KOPT-K1 (cell line): ENCODE measurements around the gene CACNA1C.
"Not testable (repeated sequence)": the region's sequence is repeated elsewhere in the genome, so short reads cannot be mapped to it uniquely, and the experiment has no call there.

Experiments
- H3K27ac ChIP-seq: fragments of 200-600 bp; sonication (generic); 2 replicates; pipeline ENCODE4 v1.5.1; 2016; ENCODE audit warnings: antibody characterized with exemption, mild to moderate bottlenecking, low read depth, low read length; ENCODE audit not compliant: poor library complexity, severe bottlenecking
- H3K36me3 ChIP-seq: fragments of 200-600 bp; sonication (generic); 2 replicates; pipeline ENCODE4 v1.5.1; 2017; ENCODE audit warnings: antibody characterized with exemption, mild to moderate bottlenecking, low read length, moderate library complexity; ENCODE audit not compliant: insufficient read depth
- H3K9me3 ChIP-seq: fragments of 200-600 bp; sonication (generic); 2 replicates; pipeline ENCODE4 v1.5.1; 2017; ENCODE audit warnings: antibody characterized with exemption, low read length, mild to moderate bottlenecking; ENCODE audit not compliant: insufficient read depth, poor library complexity, severe bottlenecking

Gene CACNA1C

DNA sequence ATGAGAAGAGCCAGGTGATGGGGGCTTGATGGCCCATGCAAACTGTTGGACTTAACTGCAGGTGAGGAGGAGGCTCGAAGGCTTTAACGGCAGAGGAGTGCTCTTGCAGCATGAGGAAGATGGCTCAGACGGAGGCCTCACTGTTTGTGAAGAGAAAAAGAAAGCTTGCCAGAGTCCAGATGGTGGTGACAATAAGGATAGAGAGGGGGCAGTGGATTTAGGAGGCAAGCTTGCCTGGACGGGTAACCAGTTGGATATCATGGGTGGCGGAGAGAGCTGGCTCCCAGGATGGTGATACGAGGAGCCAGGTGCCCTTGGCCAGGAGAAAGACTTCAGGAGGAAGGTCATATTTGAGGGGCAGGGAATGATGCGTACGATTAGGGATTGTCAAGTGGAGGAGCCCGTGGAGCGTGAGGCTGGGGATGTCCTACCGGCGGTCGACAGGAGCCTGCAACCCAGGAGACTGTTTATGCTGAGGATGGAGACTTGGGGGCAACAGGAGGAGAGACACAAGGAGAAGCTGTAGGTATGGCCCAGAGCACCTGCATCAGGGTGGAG, 71.8 kb downstream of the CACNA1C start:
- Histone ChIP-seq H3K36me3 (no peaks in the 10 kb centered on the region), H3K9me3 (no peaks in the 10 kb centered on the region), H3K27ac (no peak overlapping the region)

DNA sequence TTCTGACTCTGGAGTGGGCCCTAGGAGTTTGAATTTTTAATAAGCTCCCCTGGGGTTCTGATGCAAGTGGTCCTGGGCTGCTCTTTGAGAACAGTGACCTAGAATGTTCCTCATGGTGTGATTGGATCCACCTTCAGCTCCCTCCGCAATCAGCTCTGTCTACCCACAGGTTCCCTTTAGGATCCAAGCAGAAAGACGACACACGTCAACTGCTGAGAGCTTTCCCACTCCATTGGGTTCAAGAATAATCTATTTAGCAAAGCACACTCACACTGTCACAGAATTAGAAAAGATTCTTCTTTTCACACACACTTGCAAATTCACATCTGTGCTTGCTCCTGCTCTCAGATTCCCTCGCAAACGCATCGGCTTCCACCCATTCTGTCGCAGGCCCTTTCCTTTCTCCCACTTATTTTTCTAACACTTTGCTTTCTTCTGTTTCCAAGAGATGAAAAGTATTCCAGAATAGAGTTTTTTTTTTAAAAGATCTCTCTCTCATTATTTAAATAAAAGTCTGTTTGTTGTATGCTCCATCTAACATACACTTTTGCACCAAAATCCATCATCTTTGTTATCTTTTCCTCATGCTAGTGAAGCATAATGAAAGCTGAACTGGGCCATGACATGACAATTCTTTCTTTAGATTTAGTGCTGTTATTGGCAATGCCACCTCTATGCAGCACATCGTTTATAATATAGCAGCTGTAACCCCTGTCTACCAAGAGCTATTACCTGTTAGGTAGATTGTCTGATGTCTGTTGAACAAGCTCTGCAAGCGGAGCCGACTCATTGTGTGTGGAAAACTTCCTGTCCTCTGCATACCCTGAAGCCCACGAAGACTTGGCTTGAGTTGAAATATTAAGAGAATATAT, 73.1 kb downstream of the CACNA1C start:
- H3K27ac ChIP-seq = no peak overlapping the region
- H3K36me3 ChIP-seq = no peaks in the 10 kb centered on the region
- no peaks in the 10 kb centered on the region for H3K9me3 ChIP-seq

DNA sequence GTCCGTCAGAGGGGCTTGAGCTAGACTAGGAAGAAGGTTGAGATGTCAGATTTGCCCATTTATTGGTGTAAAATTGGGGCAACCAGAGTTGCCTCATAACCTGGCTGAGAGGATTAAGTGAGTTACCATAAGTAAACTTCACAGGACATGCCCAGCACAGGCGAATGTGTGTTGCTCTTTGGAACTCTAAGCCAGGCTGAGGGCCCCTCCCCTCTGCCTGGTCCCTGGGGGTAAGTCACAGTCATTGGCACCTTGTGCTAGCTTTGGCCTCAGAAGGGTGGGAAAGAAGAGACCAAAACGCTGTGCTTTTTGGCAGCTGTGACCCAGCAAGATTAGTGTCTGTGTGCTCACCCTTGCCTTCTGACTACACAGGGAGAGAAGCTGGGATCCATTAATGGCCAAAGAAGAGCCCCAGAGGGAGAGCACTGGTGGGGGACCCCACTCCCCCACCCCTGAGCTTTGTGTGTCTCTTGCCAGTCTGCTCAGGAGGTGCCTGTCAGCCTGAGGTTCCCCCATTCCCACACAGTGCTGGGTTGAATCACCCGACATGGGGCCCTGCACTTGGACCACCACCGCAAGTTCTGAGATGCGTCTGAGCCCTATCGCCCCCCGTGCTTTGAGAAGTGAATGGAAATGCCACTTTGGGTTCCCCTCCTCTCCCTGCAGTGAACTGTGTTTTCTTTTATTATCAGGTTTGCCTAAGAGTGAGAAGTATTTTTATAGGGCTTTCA, 74.1 kb downstream of the CACNA1C start:
- no peaks in the 10 kb centered on the region for H3K36me3 ChIP-seq
- no peak overlapping the region for H3K27ac ChIP-seq
- H3K9me3 ChIP-seq = no peaks in the 10 kb centered on the region

GRCh38 chr12:2129076-2129475, 76.3 kb downstream of the CACNA1C start:
- H3K9me3 ChIP-seq = no peaks in the 10 kb centered on the region
- no peaks in the 10 kb centered on the region for H3K36me3 ChIP-seq
- H3K27ac ChIP-seq = no peak overlapping the region

DNA sequence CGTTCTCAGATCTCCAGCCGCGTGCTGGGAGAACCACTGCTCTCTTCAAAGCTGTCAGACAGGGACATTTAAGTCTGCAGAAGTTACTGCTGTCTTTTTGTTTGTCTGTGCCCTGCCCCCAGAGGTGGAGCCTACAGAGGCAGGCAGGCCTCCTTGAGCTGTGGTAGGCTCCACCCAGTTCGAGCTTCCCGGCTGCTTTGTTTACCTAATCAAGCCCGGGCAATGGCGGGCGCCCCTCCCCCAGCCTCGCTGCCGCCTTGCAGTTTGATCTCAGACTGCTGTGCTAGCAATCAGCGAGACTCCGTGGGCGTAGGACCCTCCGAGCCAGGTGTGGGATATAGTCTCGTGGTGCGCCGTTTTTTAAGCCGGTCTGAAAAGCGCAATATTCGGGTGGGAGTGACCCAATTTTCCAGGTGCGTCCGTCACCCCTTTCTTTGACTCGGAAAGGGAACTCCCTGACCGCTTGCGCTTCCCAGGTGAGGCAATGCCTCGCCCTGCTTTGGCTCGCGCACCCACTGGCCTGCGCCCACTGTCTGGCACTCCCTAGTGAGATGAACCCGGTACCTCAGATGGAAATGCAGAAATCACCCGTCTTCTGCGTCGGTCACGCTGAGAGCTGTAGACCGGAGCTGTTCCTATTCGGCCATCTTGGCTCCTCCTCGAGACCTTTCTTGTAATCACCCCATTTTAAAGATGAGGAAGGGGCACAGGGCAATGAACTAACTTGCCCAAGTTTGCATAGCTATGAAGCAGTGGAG, 83.1 kb downstream of the CACNA1C start:
- not testable (repeated sequence) for H3K9me3 ChIP-seq, H3K27ac ChIP-seq

DNA sequence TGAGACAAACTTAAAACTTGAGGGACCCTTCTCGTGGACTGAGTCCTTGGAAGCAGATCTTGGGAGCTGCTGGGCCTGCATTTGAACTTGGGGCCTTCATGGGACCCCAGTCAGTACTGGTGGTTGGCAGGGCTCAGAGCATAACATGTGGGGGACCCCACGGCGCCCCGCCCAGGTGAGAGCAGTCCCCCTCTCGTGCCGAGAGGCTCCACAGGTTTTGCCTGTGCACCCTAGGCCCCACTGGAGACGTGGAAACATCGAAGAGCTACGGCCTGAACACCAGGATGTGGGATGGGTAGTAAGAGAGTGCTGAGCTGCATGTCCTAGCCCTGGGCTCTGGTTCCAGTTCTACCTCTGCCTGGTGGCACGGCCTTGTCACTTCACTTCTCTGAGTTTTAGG, 84.1 kb downstream of the CACNA1C start:
- H3K27ac ChIP-seq = no peak overlapping the region
- no peaks in the 10 kb centered on the region for H3K9me3 ChIP-seq
- no peaks in the 10 kb centered on the region for H3K36me3 ChIP-seq

More for the DNA sequence above, 83.1 kb downstream of the CACNA1C start:
- not testable (repeated sequence) for H3K36me3 ChIP-seq

DNA sequence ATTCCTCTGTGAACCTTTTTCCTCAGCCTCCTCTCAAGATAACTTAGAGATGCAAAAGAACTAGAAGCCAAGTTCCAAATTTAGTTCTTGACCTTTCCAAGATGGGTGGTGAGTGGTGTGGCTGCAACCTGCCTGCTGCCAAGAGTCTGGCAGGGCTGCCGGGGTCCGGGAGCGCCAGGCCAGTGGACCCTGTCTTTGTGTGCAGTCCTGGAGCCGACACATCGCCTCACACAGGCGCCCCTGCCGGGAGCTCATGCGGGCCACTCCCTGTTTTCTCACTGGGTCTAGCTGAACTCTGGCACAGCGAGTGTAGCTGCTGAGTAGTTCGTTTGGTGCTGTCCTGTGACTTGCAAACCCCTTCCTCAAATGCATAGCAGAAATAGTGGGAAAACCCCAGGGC, 84.9 kb downstream of the CACNA1C start:
- Histone ChIP-seq H3K9me3 (no peaks in the 10 kb centered on the region), H3K27ac (no peak overlapping the region), H3K36me3 (no peaks in the 10 kb centered on the region)

DNA sequence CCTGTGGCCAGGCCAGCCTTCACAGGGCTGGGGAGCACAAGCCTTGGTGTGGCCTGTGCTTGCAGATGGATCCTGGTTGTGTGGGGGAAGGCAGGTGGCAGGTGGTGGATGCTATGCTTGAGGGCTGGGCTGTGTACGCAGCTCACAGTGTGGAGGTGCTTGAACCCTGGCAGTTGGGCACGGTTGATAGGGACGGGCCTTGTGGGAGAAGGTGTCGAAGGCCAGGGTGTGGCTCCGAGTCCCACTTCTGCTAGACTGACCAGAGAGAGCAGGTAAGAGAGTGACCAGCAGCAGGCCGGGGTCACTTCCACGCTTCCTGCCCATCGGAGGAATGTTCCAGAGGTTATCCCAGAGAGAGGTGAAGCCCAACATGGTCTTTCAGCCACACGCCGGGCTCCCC, 85.5 kb downstream of the CACNA1C start:
- Histone ChIP-seq H3K27ac (no peak overlapping the region), H3K36me3 (no peaks in the 10 kb centered on the region), H3K9me3 (no peaks in the 10 kb centered on the region)

DNA sequence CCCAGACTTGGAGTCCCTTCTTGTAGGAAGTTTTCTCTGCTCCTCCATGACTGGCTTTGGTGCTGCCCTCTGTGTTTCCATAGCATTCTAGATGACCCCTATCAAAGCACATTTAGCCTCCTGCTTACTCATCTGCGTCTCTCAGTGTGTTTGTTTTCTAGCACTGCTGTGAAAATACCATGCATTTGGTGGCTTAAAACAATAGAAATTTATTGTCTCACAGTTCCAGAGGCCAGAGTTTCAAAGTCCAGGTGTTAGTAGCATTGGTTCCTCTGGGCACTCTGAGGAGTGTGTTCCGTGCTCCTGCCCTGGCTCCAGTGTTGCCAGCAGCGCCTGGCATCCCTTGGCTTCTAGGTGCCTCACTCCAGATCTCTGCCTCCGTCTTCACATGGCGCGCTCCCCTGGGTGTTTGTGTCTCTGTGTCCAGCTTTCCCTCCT, 86.1 kb downstream of the CACNA1C start:
- Histone ChIP-seq H3K9me3 (no peaks in the 10 kb centered on the region), H3K27ac (no peak overlapping the region), H3K36me3 (no peaks in the 10 kb centered on the region)

DNA sequence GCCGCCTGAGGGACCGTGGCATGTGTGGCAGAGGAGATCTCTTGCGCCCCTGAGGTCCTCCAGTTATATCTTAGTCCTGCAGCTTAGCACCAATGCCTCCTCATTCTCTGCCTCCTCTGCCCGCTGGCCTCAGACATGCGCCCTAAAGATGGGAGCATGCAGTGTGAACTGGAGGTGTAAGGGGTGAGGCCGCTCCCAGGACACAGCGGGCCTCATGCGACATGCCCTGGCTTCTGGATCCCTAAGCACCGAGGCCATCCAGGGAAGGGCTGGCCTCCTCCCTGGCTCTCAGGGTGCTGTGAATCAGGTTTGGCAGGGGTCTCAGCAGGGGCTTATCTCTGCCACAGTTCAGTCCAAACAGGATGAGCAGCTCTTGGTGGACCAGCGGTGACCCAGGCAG, 86.9 kb downstream of the CACNA1C start:
- H3K9me3 ChIP-seq = no peaks in the 10 kb centered on the region
- H3K36me3 ChIP-seq = no peaks in the 10 kb centered on the region
- no peak overlapping the region for H3K27ac ChIP-seq

- H3K27ac ChIP-seq = no peak overlapping the region
- H3K9me3 ChIP-seq = no peaks in the 10 kb centered on the region
- H3K36me3 ChIP-seq = no peaks in the 10 kb centered on the region
These were observed 88.2 kb downstream of the CACNA1C start for GRCh38 chr12:2140858-2141519.

GRCh38 chr12:2142068-2142467, 89.3 kb downstream of the CACNA1C start:
- Histone ChIP-seq H3K36me3 (no peaks in the 10 kb centered on the region), H3K9me3 (peaks cover 4% of the 10 kb centered on the region), H3K27ac (no peak overlapping the region)

DNA sequence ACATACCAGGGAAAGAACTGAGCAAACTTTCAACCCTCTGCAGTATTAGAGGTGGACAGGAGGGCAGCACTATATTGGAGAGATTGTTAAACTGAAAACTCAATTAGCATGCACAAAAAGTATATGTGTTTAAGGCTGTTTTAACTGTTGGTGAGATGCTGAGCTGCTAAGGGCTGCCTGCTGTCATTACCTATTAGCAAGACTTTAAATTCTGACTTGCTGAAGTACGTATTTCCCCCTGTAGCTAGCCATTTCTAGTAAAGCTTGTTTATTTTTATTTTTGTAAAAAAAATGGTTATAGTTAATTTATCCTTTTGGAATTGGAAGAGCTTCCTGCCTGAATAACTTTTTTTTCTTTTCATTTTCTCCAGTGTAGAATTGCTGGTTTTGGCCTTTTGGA, 92.2 kb downstream of the CACNA1C start:
- Histone ChIP-seq H3K27ac (no peak overlapping the region), H3K36me3 (no peaks in the 10 kb centered on the region), H3K9me3 (peaks cover 4% of the 10 kb centered on the region)

- Histone ChIP-seq H3K36me3 (no peaks in the 10 kb centered on the region), H3K27ac (no peak overlapping the region), H3K9me3 (peaks cover 4% of the 10 kb centered on the region)
These were observed 92.7 kb downstream of the CACNA1C start for GRCh38 chr12:2145433-2145998.
